GM12873 (cell line): ENCODE results near the gene CCRL2.

ENCODE experiments used
- TF ChIP-seq, protein P1 (sequence below): IDR thresholded peaks from 2 replicates; pipeline ENCODE4 v1.5.1; 2012; ENCODE audit warnings: low read depth, mild to moderate bottlenecking, moderate library complexity, low read length, control low read depth; ENCODE audit not compliant: insufficient read depth; ENCODE audit errors: missing control alignments

CCRL2 gene

DNA sequence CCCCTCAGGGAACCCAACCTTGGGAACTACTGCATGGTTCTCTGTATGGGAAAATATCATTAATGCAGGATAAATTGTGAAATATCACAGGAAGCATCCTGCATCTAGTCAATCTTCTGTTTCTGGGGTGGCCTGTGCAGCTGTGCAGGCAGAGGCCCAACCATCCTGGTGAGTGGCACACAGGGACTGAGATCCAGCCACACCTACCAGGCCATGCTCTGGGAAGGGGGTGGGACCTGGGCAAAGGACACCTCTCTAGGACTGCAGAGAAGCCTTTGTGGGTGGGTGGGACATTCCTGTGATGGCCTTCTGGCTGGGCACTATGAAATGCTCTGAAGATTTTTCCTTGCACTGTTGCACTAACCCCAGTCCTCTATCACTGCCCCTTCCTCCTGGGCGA is 26.8 kb downstream of the CCRL2 start:
- TF ChIP-seq, protein P1, sequence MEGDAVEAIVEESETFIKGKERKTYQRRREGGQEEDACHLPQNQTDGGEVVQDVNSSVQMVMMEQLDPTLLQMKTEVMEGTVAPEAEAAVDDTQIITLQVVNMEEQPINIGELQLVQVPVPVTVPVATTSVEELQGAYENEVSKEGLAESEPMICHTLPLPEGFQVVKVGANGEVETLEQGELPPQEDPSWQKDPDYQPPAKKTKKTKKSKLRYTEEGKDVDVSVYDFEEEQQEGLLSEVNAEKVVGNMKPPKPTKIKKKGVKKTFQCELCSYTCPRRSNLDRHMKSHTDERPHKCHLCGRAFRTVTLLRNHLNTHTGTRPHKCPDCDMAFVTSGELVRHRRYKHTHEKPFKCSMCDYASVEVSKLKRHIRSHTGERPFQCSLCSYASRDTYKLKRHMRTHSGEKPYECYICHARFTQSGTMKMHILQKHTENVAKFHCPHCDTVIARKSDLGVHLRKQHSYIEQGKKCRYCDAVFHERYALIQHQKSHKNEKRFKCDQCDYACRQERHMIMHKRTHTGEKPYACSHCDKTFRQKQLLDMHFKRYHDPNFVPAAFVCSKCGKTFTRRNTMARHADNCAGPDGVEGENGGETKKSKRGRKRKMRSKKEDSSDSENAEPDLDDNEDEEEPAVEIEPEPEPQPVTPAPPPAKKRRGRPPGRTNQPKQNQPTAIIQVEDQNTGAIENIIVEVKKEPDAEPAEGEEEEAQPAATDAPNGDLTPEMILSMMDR, result no peak

DNA sequence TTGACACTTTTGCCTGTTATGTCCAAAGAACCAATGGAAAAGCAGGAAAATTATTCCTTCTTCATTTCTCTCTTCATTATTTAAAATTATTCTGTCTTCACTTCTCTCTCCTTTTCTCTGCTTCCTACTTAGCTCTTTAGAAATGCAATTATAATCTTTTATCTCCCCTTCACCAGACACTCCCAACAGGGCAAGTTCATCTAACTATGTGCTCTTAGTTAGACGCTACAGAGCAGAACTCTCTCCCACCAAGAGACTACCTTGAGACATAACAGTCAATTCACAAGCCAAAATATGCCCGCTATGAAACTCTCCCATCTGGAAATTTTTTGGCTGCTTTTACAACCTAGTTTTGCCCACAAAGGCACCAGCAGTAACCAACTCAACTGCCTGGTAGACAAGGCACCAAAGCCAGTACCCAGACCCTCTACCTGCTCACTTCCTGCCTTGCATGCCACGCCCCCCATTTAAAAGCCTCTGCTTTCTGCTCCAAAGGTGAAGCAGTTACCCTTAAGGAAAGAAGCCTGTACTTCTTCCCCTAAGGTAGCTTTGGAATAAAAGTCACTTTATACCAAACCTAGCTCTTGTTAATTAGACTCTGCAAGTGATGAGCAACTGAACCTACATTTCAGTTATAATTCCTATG is 28.1 kb downstream of the CCRL2 start:
- TF ChIP-seq, protein P1, result no peak

DNA sequence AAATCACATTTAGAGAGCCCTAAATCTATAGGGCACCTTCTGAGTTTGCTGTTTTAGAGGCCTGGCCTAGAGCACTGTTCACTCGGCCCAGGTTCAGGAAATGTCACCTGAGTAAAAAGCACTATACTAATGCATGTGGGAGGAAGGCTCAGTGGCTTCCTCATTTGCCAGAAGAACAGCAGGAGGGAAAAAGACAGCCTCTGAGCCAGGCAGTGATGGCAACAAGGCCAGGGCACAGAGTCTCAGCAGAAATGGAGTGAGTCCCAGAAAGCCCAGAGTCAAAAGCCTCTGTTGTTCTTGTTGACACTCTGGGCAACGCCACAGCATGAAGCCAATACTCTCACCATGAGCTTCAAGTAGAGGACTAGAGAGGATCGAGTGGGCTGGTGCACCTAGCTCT is 31.8 kb downstream of the CCRL2 start:
- TF ChIP-seq, protein P1, result no peak

DNA sequence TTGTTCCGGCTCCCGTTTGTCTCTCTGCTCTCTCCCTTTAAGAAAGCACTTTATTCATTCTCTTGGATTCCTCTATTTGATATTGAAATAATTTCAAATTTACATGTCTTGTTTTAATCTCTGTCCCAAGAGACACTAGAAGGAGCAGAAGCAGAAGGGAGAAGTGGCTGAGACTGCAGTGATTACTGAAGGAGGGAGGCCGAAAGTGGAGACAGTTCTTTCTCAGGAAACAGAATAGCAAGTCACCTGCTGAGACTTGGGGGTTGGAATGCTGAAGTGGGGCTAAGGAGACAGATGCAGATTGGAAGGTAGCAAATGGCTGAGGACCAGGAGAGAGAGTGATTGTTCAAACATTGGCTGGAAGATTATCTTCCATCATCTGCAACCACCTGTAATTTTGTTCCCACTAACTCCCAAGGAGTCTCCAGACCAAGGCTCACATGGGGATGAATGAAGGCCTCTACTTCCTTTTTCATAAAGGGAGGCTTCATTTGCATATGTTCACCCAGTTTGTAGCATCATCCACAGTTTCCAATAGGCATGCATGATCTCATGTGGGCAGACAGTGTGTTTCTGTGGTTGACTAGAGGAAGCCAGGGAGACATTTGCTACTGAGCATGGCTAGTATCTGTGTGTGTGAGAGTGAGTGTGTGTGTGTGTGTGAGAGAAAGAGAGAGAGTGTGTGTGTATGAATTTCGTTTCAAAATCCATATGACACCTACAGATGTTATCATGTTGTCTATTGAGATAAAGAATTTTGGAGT is 33.7 kb downstream of the CCRL2 start:
- TF ChIP-seq, protein P1, result no peak

DNA sequence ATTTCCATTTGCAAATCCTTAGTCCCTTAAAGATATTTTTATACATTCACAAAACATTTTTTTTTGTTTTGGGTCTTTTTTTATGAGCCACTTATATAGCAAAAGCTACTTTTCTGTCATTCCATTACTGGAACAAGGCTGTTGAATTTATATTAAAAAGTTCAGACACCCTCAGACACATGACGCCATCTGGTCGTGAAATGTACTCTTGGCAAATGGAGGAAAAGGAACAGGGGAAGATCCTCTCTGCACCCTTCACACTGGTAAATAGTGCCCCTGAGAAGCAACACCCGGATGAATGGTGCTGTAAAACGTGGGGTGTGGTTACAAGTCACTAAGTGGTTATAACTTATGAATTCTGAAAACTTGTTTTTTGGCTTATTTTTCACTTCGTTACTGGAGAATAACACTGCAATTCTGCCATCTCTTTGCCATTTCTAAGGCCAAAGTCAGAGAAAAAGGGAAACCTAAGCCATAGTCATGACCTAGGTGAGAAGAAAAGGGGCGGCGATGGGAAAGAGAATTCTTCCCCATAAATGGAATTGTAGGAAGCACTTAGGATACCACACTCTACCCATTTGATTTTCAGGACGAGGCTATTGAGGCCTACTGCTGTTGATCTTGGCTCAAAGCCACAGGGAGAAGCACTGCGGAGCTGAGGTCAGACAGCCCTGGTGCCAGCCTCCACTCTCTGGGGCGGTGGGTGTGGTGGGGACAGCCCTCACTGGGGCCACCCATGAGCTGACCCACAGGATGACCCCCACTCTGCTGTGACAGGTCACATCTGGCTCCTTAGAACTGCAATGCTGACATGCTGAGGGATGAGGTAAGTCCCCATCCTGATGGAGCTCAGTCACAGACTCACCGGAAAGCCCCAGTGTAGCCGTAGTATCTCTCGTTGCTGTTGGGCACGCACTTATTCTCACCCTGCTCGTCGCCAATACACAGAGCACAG is 35.8 kb downstream of the CCRL2 start:
- TF ChIP-seq, protein P1, result no peak

DNA sequence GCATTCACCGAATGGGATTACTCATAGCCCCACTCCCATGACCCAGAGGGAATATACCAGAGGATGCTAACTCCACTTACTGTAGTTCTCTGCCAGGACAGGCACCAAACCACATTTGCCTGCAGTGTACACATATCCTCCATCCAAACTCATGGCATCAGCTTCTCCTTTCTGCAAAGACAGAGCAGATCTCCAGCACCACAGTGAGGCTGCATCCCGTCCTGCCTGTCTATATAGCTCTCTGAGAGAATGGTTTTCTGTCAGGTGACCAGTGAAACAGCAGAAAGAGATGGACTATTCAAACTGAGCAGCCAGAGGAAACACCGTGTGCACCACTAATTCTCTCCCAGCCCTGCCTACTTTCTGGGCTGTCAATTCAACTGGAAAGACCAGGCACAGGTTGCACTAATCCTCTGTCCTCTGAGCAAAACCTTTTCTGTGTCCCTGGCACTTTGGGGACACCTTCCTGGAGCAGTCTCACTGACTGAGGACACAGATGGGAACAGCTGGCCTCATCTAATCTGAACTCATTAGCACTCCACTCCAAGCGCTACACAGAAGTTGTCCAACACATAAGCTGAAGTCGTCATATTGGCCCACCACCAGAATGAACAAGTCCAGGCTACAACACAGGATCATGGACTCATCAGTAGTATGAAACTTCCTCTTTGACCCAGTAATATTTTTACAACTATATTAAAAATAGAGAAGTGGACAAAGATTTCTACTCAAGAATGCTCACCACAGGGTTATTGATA is 40.3 kb downstream of the CCRL2 start:
- TF ChIP-seq, protein P1, result no peak
